Kidney epithelial cell (primary cell): ENCODE measurements around the gene GIPC3. TPM values are rescaled to one million over a fixed set of nuclear protein-coding genes. Genes with fewer than 3 reads are reported as not detected.

Experiments
- DNase-seq: peaks from one replicate; pipeline ENCODE4 v3.0.0-alpha.2; 2010; ENCODE audit warnings: low read depth
- H3K27me3 ChIP-seq: 2 replicates; pipeline ENCODE4 v1.6.0; 2011; ENCODE audit warnings: low read length; ENCODE audit not compliant: control insufficient read depth, insufficient read depth
- H3K36me3 ChIP-seq: 2 replicates; pipeline ENCODE4 v1.5.1; 2011; ENCODE audit warnings: low read length; ENCODE audit not compliant: control insufficient read depth, insufficient read depth
- H3K4me3 ChIP-seq: 2 replicates; pipeline ENCODE4 v1.5.1; 2011; ENCODE audit warnings: low read depth, mild to moderate bottlenecking, control low read depth, low read length
- CTCF ChIP-seq: IDR thresholded peaks from 2 replicates; pipeline ENCODE4 v1.5.1; 2011; ENCODE audit warnings: mild to moderate bottlenecking, moderate library complexity, low read length, control low read depth, inconsistent platforms; ENCODE audit not compliant: insufficient read depth, poor library complexity, severe bottlenecking
- total RNA-seq: library from RNA; depleted of rRNA; stranded (reverse); fragments of >200 nt; gene quantifications from 2 replicates; pipeline ENCODE4 v1.2.3, GENCODE V29; 2015

GIPC3 gene
- total RNA-seq, 1 donor from 2014 or later = 0.21 TPM

DNA sequence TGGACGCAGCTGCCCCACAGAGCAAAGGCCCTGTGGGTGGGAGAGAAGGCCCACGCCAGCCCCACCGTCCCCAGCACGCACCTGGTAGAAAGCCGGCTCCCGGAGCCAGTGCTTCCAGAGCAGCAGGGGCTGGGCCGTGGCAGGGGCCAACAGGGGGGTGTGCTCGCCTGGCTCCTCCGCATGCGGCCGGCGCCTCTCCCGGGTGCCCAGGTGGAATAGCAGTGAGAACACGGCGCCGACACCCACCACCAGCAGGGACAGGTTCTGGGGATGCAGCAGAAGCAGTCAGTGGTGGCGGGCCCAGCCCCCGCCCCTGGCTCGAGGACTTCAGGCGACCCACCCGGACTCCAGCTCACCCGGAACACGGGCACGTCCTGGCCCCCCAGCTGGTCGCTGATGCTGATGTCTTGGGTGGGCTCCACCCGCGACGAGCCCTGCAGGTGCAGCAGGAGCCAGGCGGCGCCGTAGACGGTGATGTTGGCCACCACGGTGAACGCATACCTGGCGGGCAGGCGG, 37.5 kb upstream of the GIPC3 start:
- Histone ChIP-seq H3K36me3 (peaks cover 2% of the 10 kb centered on the region), H3K27me3 (no peaks in the 10 kb centered on the region)

GRCh38 chr19:3548606-3549005, 36.7 kb upstream of the GIPC3 start:
- no peak for DNase-seq
- Histone ChIP-seq H3K27me3 (no peaks in the 10 kb centered on the region), H3K4me3 (no peak overlapping the region), H3K36me3 (peaks cover 4% of the 10 kb centered on the region)
- no peak for TF ChIP-seq CTCF

More for the DNA sequence above, 37.5 kb upstream of the GIPC3 start:
- no peak overlapping the region for H3K4me3 ChIP-seq
- TF ChIP-seq CTCF = no peak
- no peak for DNase-seq

DNA sequence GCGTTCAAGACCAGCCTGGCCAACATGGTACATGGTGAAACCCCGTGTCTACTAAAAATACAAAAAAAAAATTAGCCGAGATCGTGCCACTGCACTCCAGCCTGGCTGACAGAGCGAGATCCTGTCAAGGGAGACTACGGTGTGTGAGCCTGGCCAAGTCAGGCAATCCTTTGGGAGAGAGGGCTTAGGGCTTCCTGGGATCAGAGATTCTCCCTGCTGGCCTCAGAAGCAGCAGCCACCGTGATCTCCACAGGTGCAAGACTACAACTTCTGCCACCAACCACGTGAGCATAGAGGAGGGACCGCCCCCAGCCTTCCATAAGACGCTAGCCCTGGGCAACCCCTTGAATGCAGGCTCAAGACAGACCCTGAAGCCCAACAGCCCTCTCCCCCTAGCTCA, 35.5 kb upstream of the GIPC3 start:
- H3K36me3 ChIP-seq = peaks cover 1% of the 10 kb centered on the region
- no peak overlapping the region for H3K4me3 ChIP-seq
- H3K27me3 ChIP-seq = no peaks in the 10 kb centered on the region
- DNase-seq = no peak
- no peak for TF ChIP-seq CTCF

- DNase-seq = no peak
- no peak overlapping the region for H3K4me3 ChIP-seq
Observed at GRCh38 chr19:3550947-3551791, 34.1 kb upstream of the GIPC3 start.

GRCh38 chr19:3551792-3552095, 33.5 kb upstream of the GIPC3 start:
- H3K27me3 ChIP-seq = no peaks in the 10 kb centered on the region
- H3K36me3 ChIP-seq = peaks cover 1% of the 10 kb centered on the region
- no peak for DNase-seq
- H3K4me3 ChIP-seq = no peak overlapping the region
- no peak for TF ChIP-seq CTCF

More at GRCh38 chr19:3550947-3551791, 34.1 kb upstream of the GIPC3 start:
- no peak for TF ChIP-seq CTCF
- Histone ChIP-seq H3K36me3 (peaks cover 1% of the 10 kb centered on the region), H3K27me3 (no peaks in the 10 kb centered on the region)
